Measurements from ENCODE around the gene MYL10. TPM values are rescaled to one million over a fixed set of nuclear protein-coding genes. Genes with fewer than 3 reads are reported as not detected.

The MYL10 gene
- total and polyA plus RNA-seq, 2 experiments from 2014 or later: 1.3 TPM; not detected in 1

GRCh38 chr7:101589976-101590662 is 39.0 kb downstream of the MYL10 start (continued):
- TF ChIP-seq REST (IDR thresholded peaks at IDR 0.05; ENCODE audit: unreplicated experiment) (no peak), CTCF (conservative IDR thresholded peaks at IDR 0.05; ENCODE audit: low read depth in 2 of 2) (no peak), EZH2 (IDR thresholded peaks at IDR 0.05; ENCODE audit: low read depth, unreplicated experiment) (no peak), STAT1 (IDR thresholded peaks at IDR 0.05; ENCODE audit: unreplicated experiment) (no peak)

- H3K9me3 Mint-ChIP-seq: no peaks in the 10 kb centered on the region
- no peaks in the 10 kb centered on the region for H3K36me3 Mint-ChIP-seq (ENCODE audit: low read depth)
- Histone ChIP-seq H3K27me3 (ENCODE audit: insufficient read depth) (no peaks in the 10 kb centered on the region), H3K4me2 (no peak overlapping the region), H4K20me1 (replicated peaks; ENCODE audit: insufficient read depth) (no peaks in the 10 kb centered on the region), H3K27ac (ENCODE audit: low read depth) (no peak overlapping the region), H2AFZ (no peak overlapping the region), H3F3A (replicated peaks; ENCODE audit: low read depth) (no peaks in the 10 kb centered on the region), H3K9me2 (ENCODE audit: insufficient read depth) (no peaks in the 10 kb centered on the region), H3K4me1 (ENCODE audit: insufficient read depth) (no peaks in the 10 kb centered on the region), H3K36me3 (ENCODE audit: insufficient read depth) (no peaks in the 10 kb centered on the region), H3K4me3 (no peak overlapping the region), H3K79me2 (replicated peaks; ENCODE audit: insufficient read depth) (no peaks in the 10 kb centered on the region)
- ATAC-seq: no peak
- DNase-seq (ENCODE audit: low spot score): no peak
- peaks cover 4% of the 10 kb centered on the region for H3K27me3 Mint-ChIP-seq (ENCODE audit: insufficient read depth, low read depth, poor library complexity)
- no peak overlapping the region for H3K4me3 Mint-ChIP-seq
- 0 out of 3 replicates have a peak, but pooled peaks cover 3% of the 10 kb centered on the region for H3K4me1 Mint-ChIP-seq
- no peak overlapping the region for H3K27ac Mint-ChIP-seq
- TF ChIP-seq ZNF331 (CRISPR knock-in tag; IDR thresholded peaks at IDR 0.05; ENCODE audit: low read depth): no peak
- TF ChIP-seq JUNB (IDR thresholded peaks at IDR 0.05; ENCODE audit: unreplicated experiment): no peak
- no peak for TF ChIP-seq POLR2AphosphoS5 (IDR thresholded peaks at IDR 0.05; ENCODE audit: low read depth)
- TF ChIP-seq CTCF (conservative IDR thresholded peaks at IDR 0.05; ENCODE audit: low read depth in 2 of 2): no peak
- no peak for TF ChIP-seq ZNF114 (CRISPR knock-in tag; IDR thresholded peaks at IDR 0.05)
- TF ChIP-seq REST (IDR thresholded peaks at IDR 0.05; ENCODE audit: unreplicated experiment): no peak
- no peak for TF ChIP-seq EZH2 (IDR thresholded peaks at IDR 0.05; ENCODE audit: low read depth, unreplicated experiment)
Measured at GRCh38 chr7:101589052-101589451, 40.0 kb downstream of the MYL10 start.

All from GM23338 (cell line).